ENCODE measurements around the gene PUS1.

The PUS1 gene

GRCh38 chr12:131941987-131942341 is 12.9 kb downstream of the PUS1 start:
- peaks cover 76% of the 10 kb centered on the region for H3K36me3 ChIP-seq (ENCODE audit: insufficient read depth, low read length)

GRCh38 chr12:131942671-131943070 is 13.6 kb downstream of the PUS1 start:
- no peaks in the 10 kb centered on the region for H3K4me1 ChIP-seq (ENCODE audit: insufficient read depth, low read length, severe bottlenecking)
- H2AFZ ChIP-seq (ENCODE audit: low read length), result no peak overlapping the region
- no peaks in the 10 kb centered on the region for H3K9me2 ChIP-seq (ENCODE audit: low read depth, low read length)
- no peaks in the 10 kb centered on the region for H4K20me1 ChIP-seq (ENCODE audit: insufficient read depth, low read length)
- no peak overlapping the region for H3K27ac ChIP-seq (ENCODE audit: low read depth, low read length, poor library complexity, severe bottlenecking)
- H3K27me3 ChIP-seq (ENCODE audit: insufficient read depth, low read length), result no peaks in the 10 kb centered on the region
- H3K9ac ChIP-seq (ENCODE audit: low read length), result no peak overlapping the region
- peaks cover 71% of the 10 kb centered on the region for H3K36me3 ChIP-seq (ENCODE audit: insufficient read depth, low read length)
- no peak overlapping the region for H3K4me3 ChIP-seq (ENCODE audit: low read depth, low read length, poor library complexity, severe bottlenecking)
- H3F3A ChIP-seq (ENCODE audit: insufficient read depth, low read length), result 0 out of 2 replicates have a peak, but pooled peaks cover 2% of the 10 kb centered on the region
- H3K9me3 ChIP-seq (ENCODE audit: low read length), result no peaks in the 10 kb centered on the region
- H3K79me2 ChIP-seq (ENCODE audit: insufficient read depth, low read length), result no peaks in the 10 kb centered on the region
- TF ChIP-seq CTCF (IDR thresholded peaks at IDR 0.05; ENCODE audit: low read length) (no peak), EZH2 (IDR thresholded peaks at IDR 0.05; ENCODE audit: borderline replicate concordance, low read length) (no peak)
- no peak overlapping the region for H3K4me2 ChIP-seq (ENCODE audit: low read length)

More at GRCh38 chr12:131941987-131942341, 12.9 kb downstream of the PUS1 start:
- H3K27me3 ChIP-seq (ENCODE audit: insufficient read depth, low read length), result no peaks in the 10 kb centered on the region
- no peaks in the 10 kb centered on the region for H3F3A ChIP-seq (ENCODE audit: insufficient read depth, low read length)
- no peak overlapping the region for H2AFZ ChIP-seq (ENCODE audit: low read length)
- H4K20me1 ChIP-seq (ENCODE audit: insufficient read depth, low read length), result no peaks in the 10 kb centered on the region
- no peaks in the 10 kb centered on the region for H3K4me1 ChIP-seq (ENCODE audit: insufficient read depth, low read length, severe bottlenecking)
- H3K9ac ChIP-seq (ENCODE audit: low read length), result no peak overlapping the region
- no peak overlapping the region for H3K4me2 ChIP-seq (ENCODE audit: low read length)
- H3K9me3 ChIP-seq (ENCODE audit: low read length), result no peaks in the 10 kb centered on the region
- no peaks in the 10 kb centered on the region for H3K9me2 ChIP-seq (ENCODE audit: low read depth, low read length)
- H3K27ac ChIP-seq (ENCODE audit: low read depth, low read length, poor library complexity, severe bottlenecking), result no peak overlapping the region
- no peaks in the 10 kb centered on the region for H3K79me2 ChIP-seq (ENCODE audit: insufficient read depth, low read length)
- no peak overlapping the region for H3K4me3 ChIP-seq (ENCODE audit: low read depth, low read length, poor library complexity, severe bottlenecking)
- TF ChIP-seq CTCF (IDR thresholded peaks at IDR 0.05; ENCODE audit: low read length) (no peak), EZH2 (IDR thresholded peaks at IDR 0.05; ENCODE audit: borderline replicate concordance, low read length) (no peak)

- Histone ChIP-seq H3K27ac (ENCODE audit: low read depth, low read length, poor library complexity, severe bottlenecking) (no peak overlapping the region), H3F3A (ENCODE audit: insufficient read depth, low read length) (0 out of 2 replicates have a peak, but pooled peaks cover 4% of the 10 kb centered on the region), H3K79me2 (ENCODE audit: insufficient read depth, low read length) (no peaks in the 10 kb centered on the region), H4K20me1 (ENCODE audit: insufficient read depth, low read length) (no peaks in the 10 kb centered on the region), H3K9me2 (ENCODE audit: low read depth, low read length) (no peaks in the 10 kb centered on the region), H3K9ac (ENCODE audit: low read length) (no peak overlapping the region), H3K4me3 (ENCODE audit: low read depth, low read length, poor library complexity, severe bottlenecking) (no peak overlapping the region), H2AFZ (ENCODE audit: low read length) (no peak overlapping the region), H3K9me3 (ENCODE audit: low read length) (no peaks in the 10 kb centered on the region), H3K4me2 (ENCODE audit: low read length) (no peak overlapping the region), H3K27me3 (ENCODE audit: insufficient read depth, low read length) (no peaks in the 10 kb centered on the region), H3K4me1 (ENCODE audit: insufficient read depth, low read length, severe bottlenecking) (no peaks in the 10 kb centered on the region), H3K36me3 (ENCODE audit: insufficient read depth, low read length) (peaks cover 63% of the 10 kb centered on the region)
- TF ChIP-seq EZH2 (IDR thresholded peaks at IDR 0.05; ENCODE audit: borderline replicate concordance, low read length) (no peak), CTCF (IDR thresholded peaks at IDR 0.05; ENCODE audit: low read length) (no peak)
Observed at GRCh38 chr12:131943389-131943788, 14.3 kb downstream of the PUS1 start.

All from OCI-LY1 (cell line).